ENCODE results near the gene TMEM150C.
"Not testable (repeated sequence)": the region's sequence is repeated elsewhere in the genome, so short reads cannot be mapped to it uniquely, and the experiment has no call there.

The TMEM150C gene

GRCh38 chr4:82553020-82553419 is 8.8 kb downstream of the TMEM150C start:
- no peaks in the 10 kb centered on the region for H3K36me3 Mint-ChIP-seq (ENCODE audit: low read depth)
- H3K9me3 Mint-ChIP-seq, result no peaks in the 10 kb centered on the region
- no peak for DNase-seq (ENCODE audit: low spot score)
- peaks cover 26% of the 10 kb centered on the region for H3K27me3 Mint-ChIP-seq (ENCODE audit: low read depth)
- H3K4me3 Mint-ChIP-seq, result no peak overlapping the region
- H3K4me1 Mint-ChIP-seq (ENCODE audit: low read depth), result no peaks in the 10 kb centered on the region
- H3K27ac Mint-ChIP-seq, result no peak overlapping the region

GRCh38 chr4:82551734-82552133 is 10.1 kb downstream of the TMEM150C start:
- no peak for DNase-seq (ENCODE audit: low spot score)
- Mint-ChIP-seq H3K9me3 (no peaks in the 10 kb centered on the region), H3K27ac (no peak overlapping the region), H3K36me3 (ENCODE audit: low read depth) (no peaks in the 10 kb centered on the region), H3K4me1 (ENCODE audit: low read depth) (no peaks in the 10 kb centered on the region), H3K27me3 (ENCODE audit: low read depth) (peaks cover 20% of the 10 kb centered on the region), H3K4me3 (no peak overlapping the region)

DNA sequence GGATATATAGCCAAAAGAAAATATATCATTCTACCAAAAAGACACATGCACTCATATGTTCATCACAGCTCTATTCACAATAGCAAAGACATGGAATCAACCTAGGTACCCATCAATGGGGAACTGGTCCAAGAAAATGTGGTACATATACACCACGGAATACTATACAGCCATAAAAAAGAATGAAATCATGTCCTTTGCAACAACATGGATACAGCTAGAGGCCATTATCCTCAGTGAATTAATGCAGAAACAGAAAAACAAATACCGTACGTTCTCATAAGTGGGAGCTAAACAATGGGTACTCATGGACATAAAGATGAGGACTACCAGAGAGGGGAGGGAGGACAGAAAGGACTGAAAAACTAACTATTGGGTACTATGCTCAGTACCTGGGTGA is 13.9 kb downstream of the TMEM150C start:
- not testable (repeated sequence) for H3K36me3 Mint-ChIP-seq (ENCODE audit: low read depth); H3K4me1 Mint-ChIP-seq (ENCODE audit: low read depth); H3K27ac Mint-ChIP-seq; H3K4me3 Mint-ChIP-seq; H3K9me3 Mint-ChIP-seq; DNase-seq (ENCODE audit: low spot score); H3K27me3 Mint-ChIP-seq (ENCODE audit: low read depth)

GRCh38 chr4:82543131-82543530 is 18.7 kb downstream of the TMEM150C start:
- no peak overlapping the region for H3K4me3 Mint-ChIP-seq
- H3K36me3 Mint-ChIP-seq (ENCODE audit: low read depth), result no peaks in the 10 kb centered on the region
- no peak overlapping the region for H3K27ac Mint-ChIP-seq
- no peak for DNase-seq (ENCODE audit: low spot score)
- no peaks in the 10 kb centered on the region for H3K4me1 Mint-ChIP-seq (ENCODE audit: low read depth)
- no peaks in the 10 kb centered on the region for H3K9me3 Mint-ChIP-seq
- H3K27me3 Mint-ChIP-seq (ENCODE audit: low read depth), result peaks cover 7% of the 10 kb centered on the region

- Mint-ChIP-seq H3K36me3 (ENCODE audit: low read depth) (no peaks in the 10 kb centered on the region), H3K4me1 (ENCODE audit: low read depth) (no peaks in the 10 kb centered on the region)
Observed at GRCh38 chr4:82542642-82543041, 19.1 kb downstream of the TMEM150C start.

DNA sequence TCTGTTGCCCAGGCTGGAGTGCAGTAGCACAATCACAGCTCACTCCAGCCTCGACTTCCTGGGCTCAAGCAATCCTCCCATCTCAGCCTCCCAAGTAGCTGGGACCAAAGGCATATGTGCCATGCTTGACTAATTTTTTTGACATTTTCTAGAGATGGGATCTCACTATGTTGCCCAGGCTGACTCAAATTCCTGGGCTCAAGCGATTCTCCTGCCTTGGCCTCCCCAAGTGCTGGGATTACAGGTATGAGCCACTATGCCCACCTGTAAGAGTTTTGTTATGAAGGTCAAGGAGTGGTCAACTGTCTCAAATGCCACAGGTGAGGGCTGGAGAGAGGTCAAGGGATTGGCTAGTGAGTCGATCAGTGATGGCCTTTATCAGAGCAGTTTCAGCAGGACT is 32.5 kb downstream of the TMEM150C start:
- no peaks in the 10 kb centered on the region for H3K9me3 Mint-ChIP-seq
- H3K27me3 Mint-ChIP-seq (ENCODE audit: low read depth), result no peaks in the 10 kb centered on the region
- no peak overlapping the region for H3K27ac Mint-ChIP-seq

More at GRCh38 chr4:82542642-82543041, 19.1 kb downstream of the TMEM150C start:
- H3K9me3 Mint-ChIP-seq, result no peaks in the 10 kb centered on the region
- H3K27me3 Mint-ChIP-seq (ENCODE audit: low read depth), result peaks cover 8% of the 10 kb centered on the region
- no peak overlapping the region for H3K4me3 Mint-ChIP-seq
- H3K27ac Mint-ChIP-seq, result no peak overlapping the region
- DNase-seq (ENCODE audit: low spot score), result no peak

GRCh38 chr4:82528868-82529267 is 32.9 kb downstream of the TMEM150C start:
- Mint-ChIP-seq H3K9me3 (no peaks in the 10 kb centered on the region), H3K27ac (no peak overlapping the region), H3K36me3 (ENCODE audit: low read depth) (no peaks in the 10 kb centered on the region), H3K27me3 (ENCODE audit: low read depth) (no peaks in the 10 kb centered on the region), H3K4me3 (no peak overlapping the region), H3K4me1 (ENCODE audit: low read depth) (no peaks in the 10 kb centered on the region)
- DNase-seq (ENCODE audit: low spot score), result no peak

More for the DNA sequence above, 32.5 kb downstream of the TMEM150C start:
- Mint-ChIP-seq H3K4me3 (no peak overlapping the region), H3K36me3 (ENCODE audit: low read depth) (no peaks in the 10 kb centered on the region), H3K4me1 (ENCODE audit: low read depth) (no peaks in the 10 kb centered on the region)
- no peak for DNase-seq (ENCODE audit: low spot score)

- DNase-seq (ENCODE audit: low spot score), result no peak
- Mint-ChIP-seq H3K9me3 (no peaks in the 10 kb centered on the region), H3K4me3 (no peak overlapping the region), H3K36me3 (ENCODE audit: low read depth) (no peaks in the 10 kb centered on the region), H3K27me3 (ENCODE audit: low read depth) (no peaks in the 10 kb centered on the region), H3K4me1 (ENCODE audit: low read depth) (no peaks in the 10 kb centered on the region), H3K27ac (no peak overlapping the region)
Observed at GRCh38 chr4:82528074-82528473, 33.7 kb downstream of the TMEM150C start.

DNA sequence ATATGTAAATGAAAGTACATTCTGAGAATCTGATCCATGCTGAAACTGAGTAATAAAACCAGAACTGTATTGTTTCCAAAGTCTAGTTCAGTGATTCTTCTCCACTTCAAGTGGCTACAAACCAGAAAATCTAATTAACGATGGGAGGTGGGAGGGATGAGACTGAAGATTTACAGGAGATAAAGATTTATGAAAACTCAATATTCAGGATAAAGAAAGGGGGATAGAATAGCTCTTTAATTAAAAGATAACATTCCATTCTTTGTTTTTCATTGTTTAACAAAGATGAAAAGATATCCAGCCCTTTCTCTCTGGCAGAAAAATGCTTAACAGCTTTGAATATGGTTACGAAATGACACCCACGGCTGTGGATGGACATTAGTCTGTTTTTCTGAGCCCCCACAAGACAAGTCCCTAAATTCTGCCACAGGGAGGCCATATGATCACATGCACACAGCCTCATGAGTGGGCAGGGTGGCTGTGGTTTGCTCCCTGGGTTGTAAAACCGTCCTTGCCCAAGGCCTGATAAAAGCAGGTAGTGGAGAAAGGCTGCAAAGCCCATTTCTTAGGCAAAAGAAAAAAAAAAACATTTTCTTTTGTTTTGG is 36.4 kb downstream of the TMEM150C start:
- no peaks in the 10 kb centered on the region for H3K36me3 Mint-ChIP-seq (ENCODE audit: low read depth)
- H3K27ac Mint-ChIP-seq, result no peak overlapping the region
- H3K27me3 Mint-ChIP-seq (ENCODE audit: low read depth), result no peaks in the 10 kb centered on the region
- no peaks in the 10 kb centered on the region for H3K9me3 Mint-ChIP-seq
- no peak for DNase-seq (ENCODE audit: low spot score)
- H3K4me3 Mint-ChIP-seq, result no peak overlapping the region
- H3K4me1 Mint-ChIP-seq (ENCODE audit: low read depth), result no peaks in the 10 kb centered on the region

DNA sequence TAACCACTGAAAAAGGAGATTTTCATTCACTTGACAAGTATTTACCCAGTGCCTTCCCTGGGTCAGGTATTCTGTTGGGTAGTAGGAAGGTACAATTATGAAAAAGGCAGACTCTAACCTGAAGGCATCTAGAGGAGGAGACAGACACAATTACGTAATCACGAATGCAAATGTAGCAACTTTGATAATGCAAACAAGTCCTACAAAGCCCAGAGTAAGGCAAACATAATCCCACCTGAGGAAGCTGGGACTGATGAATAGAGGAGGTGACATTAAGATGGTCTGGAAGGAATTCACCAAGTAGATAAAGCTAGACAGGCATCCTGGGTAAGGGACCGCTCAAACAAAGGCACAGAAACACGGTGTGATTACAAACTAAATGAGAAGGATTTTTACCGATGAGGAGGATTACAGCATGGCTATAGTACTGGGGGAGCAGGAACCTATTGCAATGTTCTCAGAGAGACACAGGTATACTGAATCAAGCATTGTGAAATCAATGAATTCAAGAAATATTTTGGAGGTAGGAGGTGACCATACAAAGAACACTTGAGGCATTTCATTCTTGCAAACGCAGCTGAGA is 37.1 kb downstream of the TMEM150C start:
- Mint-ChIP-seq H3K36me3 (ENCODE audit: low read depth) (no peaks in the 10 kb centered on the region), H3K9me3 (no peaks in the 10 kb centered on the region), H3K27ac (no peak overlapping the region), H3K4me1 (ENCODE audit: low read depth) (no peaks in the 10 kb centered on the region), H3K4me3 (no peak overlapping the region), H3K27me3 (ENCODE audit: low read depth) (no peaks in the 10 kb centered on the region)
- DNase-seq (ENCODE audit: low spot score), result no peak

GRCh38 chr4:82523179-82523578 is 38.6 kb downstream of the TMEM150C start:
- no peak for DNase-seq (ENCODE audit: low spot score)
- H3K4me3 Mint-ChIP-seq, result no peak overlapping the region
- H3K9me3 Mint-ChIP-seq, result no peaks in the 10 kb centered on the region
- no peaks in the 10 kb centered on the region for H3K36me3 Mint-ChIP-seq (ENCODE audit: low read depth)
- no peaks in the 10 kb centered on the region for H3K27me3 Mint-ChIP-seq (ENCODE audit: low read depth)
- no peak overlapping the region for H3K27ac Mint-ChIP-seq
- no peaks in the 10 kb centered on the region for H3K4me1 Mint-ChIP-seq (ENCODE audit: low read depth)

DNA sequence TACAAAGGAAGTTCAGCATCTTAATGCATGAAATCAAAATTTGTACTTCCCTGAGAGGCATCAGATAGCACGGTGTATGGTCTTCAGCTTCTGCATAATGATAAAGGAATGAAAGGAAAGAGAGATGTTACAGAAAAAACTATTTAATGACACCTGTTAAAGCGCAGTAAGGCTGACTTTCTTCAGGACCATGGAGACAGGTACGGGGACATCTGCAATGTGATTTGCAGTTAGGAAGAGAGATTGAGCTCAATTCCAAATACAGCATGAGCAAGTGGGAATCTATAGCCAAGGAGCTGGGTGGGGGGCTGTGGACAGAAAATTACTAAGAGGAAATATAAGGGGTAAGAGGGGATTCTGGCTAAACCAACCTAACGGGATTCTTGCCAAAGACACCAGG is 39.3 kb downstream of the TMEM150C start:
- H3K9me3 Mint-ChIP-seq, result no peaks in the 10 kb centered on the region
- no peak overlapping the region for H3K27ac Mint-ChIP-seq
- no peaks in the 10 kb centered on the region for H3K4me1 Mint-ChIP-seq (ENCODE audit: low read depth)
- no peak for DNase-seq (ENCODE audit: low spot score)
- no peaks in the 10 kb centered on the region for H3K36me3 Mint-ChIP-seq (ENCODE audit: low read depth)
- no peaks in the 10 kb centered on the region for H3K27me3 Mint-ChIP-seq (ENCODE audit: low read depth)
- no peak overlapping the region for H3K4me3 Mint-ChIP-seq

GRCh38 chr4:82521283-82521682 is 40.5 kb downstream of the TMEM150C start:
- no peaks in the 10 kb centered on the region for H3K36me3 Mint-ChIP-seq (ENCODE audit: low read depth)
- H3K27ac Mint-ChIP-seq, result no peak overlapping the region
- no peaks in the 10 kb centered on the region for H3K9me3 Mint-ChIP-seq
- no peaks in the 10 kb centered on the region for H3K27me3 Mint-ChIP-seq (ENCODE audit: low read depth)
- no peak overlapping the region for H3K4me3 Mint-ChIP-seq
- no peak for DNase-seq (ENCODE audit: low spot score)
- H3K4me1 Mint-ChIP-seq (ENCODE audit: low read depth), result no peaks in the 10 kb centered on the region

GRCh38 chr4:82519776-82520175 is 42.0 kb downstream of the TMEM150C start:
- no peaks in the 10 kb centered on the region for H3K36me3 Mint-ChIP-seq (ENCODE audit: low read depth)
- no peak for DNase-seq (ENCODE audit: low spot score)
- H3K4me3 Mint-ChIP-seq, result no peak overlapping the region
- H3K27ac Mint-ChIP-seq, result no peak overlapping the region
- no peaks in the 10 kb centered on the region for H3K27me3 Mint-ChIP-seq (ENCODE audit: low read depth)
- H3K4me1 Mint-ChIP-seq (ENCODE audit: low read depth), result no peaks in the 10 kb centered on the region
- no peaks in the 10 kb centered on the region for H3K9me3 Mint-ChIP-seq

DNA sequence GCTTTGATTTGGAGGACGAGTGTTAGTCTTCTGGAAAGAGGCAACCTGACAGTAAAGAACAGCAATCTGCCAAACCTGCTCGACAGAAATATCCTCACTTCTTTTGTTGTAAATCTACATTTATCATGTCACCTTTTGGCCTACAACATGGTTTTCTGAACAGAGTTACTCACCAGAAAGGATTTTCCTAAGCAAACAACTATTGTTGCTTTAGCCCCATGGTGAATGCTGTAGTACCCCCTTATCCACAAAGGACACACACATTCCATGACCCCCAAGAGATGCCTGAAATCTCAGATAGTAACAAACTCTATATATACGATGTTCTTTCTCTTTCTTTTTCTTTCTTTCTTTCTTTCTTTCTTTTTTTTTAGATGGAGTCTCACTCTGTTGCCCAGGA is 42.7 kb downstream of the TMEM150C start:
- H3K9me3 Mint-ChIP-seq, result no peaks in the 10 kb centered on the region
- H3K27ac Mint-ChIP-seq, result no peak overlapping the region
- no peaks in the 10 kb centered on the region for H3K27me3 Mint-ChIP-seq (ENCODE audit: low read depth)
- no peaks in the 10 kb centered on the region for H3K4me1 Mint-ChIP-seq (ENCODE audit: low read depth)
- H3K4me3 Mint-ChIP-seq, result no peak overlapping the region
- DNase-seq (ENCODE audit: low spot score), result no peak
- no peaks in the 10 kb centered on the region for H3K36me3 Mint-ChIP-seq (ENCODE audit: low read depth)

Measured in T-helper 2 cell treated with Interferon-gamma antibody and Interleukin-4, amounts not matched to agents 5 μg/mL and 100 μg/mL, for 36 hours (primary cell).